Thymus (tissue), 11 donors: ENCODE data around the gene RETREG3. TPM values are rescaled to one million over a fixed set of nuclear protein-coding genes. Genes with fewer than 3 reads are reported as not detected.
"Not testable (repeated sequence)": the region's sequence is repeated elsewhere in the genome, so short reads cannot be mapped to it uniquely, and the experiment has no call there.

Experiments used
- DNase-seq, 9 donors: peaks; one replicate each; pipeline ENCODE4 v3.0.0-alpha.2; 2013; ENCODE audit warnings: low spot score in 9 of 9, low read depth in 6 of 9, missing footprints in 1 of 9
- H3K27ac ChIP-seq, 2 donors: one replicate each; pipeline ENCODE4 v1.5.1; 2013; ENCODE audit warnings: control low read depth in 1 of 2, low read depth in 1 of 2, low read length in 1 of 2, mild to moderate bottlenecking in 1 of 2, moderate library complexity in 1 of 2
- H3K27me3 ChIP-seq, 2 donors: one replicate each; pipeline ENCODE4 v1.5.1; 2013; ENCODE audit warnings: low read length in 1 of 2; ENCODE audit not compliant: control insufficient read depth in 2 of 2, insufficient read depth in 1 of 2
- H3K36me3 ChIP-seq, 2 donors: one replicate each; pipeline ENCODE4 v1.5.1; 2013; ENCODE audit warnings: low read length in 1 of 2, mild to moderate bottlenecking in 1 of 2, moderate library complexity in 1 of 2; ENCODE audit not compliant: control insufficient read depth in 2 of 2, insufficient read depth in 2 of 2
- H3K4me1 ChIP-seq, 2 donors: one replicate each; pipeline ENCODE4 v1.5.1; 2013; ENCODE audit warnings: low read length in 2 of 2; ENCODE audit not compliant: control insufficient read depth in 2 of 2, insufficient read depth in 2 of 2
- H3K4me3 ChIP-seq, 2 donors: one replicate each; pipeline ENCODE4 v1.5.1; 2013; ENCODE audit warnings: low read length in 2 of 2, control low read depth in 1 of 2, mild to moderate bottlenecking in 1 of 2
- H3K9me3 ChIP-seq, 2 donors: one replicate each; pipeline ENCODE4 v1.5.1; 2013; ENCODE audit warnings: low read length in 1 of 2, mild to moderate bottlenecking in 1 of 2; ENCODE audit not compliant: control insufficient read depth in 2 of 2, insufficient read depth in 1 of 2
- WGBS: extraction: QIAGEN DNeasy Blood & Tissue Kit; methylation state at CpG from one replicate; pipeline ENCODE4 v1.1.7; 2013; 5-methylcytosine and 5-hydroxymethylcytosine counted together
- polyA plus RNA-seq: library from polyadenylated mRNA; stranded (reverse); fragments of 200-250 nt; gene quantifications from one replicate; pipeline ENCODE4 v1.2.3, GENCODE V29; 2013
- total RNA-seq: library from RNA; stranded (reverse); fragments of 120-200 nt; gene quantifications from one replicate; pipeline ENCODE4 v1.2.4, GENCODE V29; 2013
- donor health status: healthy.

Gene RETREG3
- total and polyA plus RNA-seq, 2 donors = 33.7 to 40.0 TPM

DNA sequence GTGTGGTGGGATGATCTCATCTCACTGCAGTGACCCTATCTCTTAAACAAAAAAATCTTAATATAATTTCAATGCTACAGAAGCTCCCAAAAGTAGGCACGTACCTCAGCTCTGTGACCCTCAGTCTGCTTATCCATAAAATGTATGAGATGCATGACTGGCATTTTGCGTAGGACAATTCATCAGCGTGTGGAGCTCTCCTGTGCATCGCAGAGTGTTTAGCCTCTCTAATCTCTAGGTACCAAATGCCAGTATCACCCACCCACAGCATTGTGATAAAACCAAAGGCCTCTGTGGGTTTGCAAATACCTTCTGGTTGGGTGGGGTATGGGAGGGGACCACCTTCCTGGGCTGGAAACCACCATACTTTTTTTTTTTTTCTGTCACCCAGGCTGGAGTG lies 30.9 kb upstream of the RETREG3 start:
- Histone ChIP-seq H3K36me3 (no peaks in the 10 kb centered on the region), H3K9me3 (no peaks in the 10 kb centered on the region), H3K4me1 (peaks cover 0 to 4% of the 10 kb centered on the region in 2 donors), H3K27ac (no peak overlapping the region), H3K4me3 (no peak overlapping the region), H3K27me3 (no peaks in the 10 kb centered on the region)
- WGBS = 97% methylated on average over 4 of the region's 4 CpGs
- DNase-seq = no peak

DNA sequence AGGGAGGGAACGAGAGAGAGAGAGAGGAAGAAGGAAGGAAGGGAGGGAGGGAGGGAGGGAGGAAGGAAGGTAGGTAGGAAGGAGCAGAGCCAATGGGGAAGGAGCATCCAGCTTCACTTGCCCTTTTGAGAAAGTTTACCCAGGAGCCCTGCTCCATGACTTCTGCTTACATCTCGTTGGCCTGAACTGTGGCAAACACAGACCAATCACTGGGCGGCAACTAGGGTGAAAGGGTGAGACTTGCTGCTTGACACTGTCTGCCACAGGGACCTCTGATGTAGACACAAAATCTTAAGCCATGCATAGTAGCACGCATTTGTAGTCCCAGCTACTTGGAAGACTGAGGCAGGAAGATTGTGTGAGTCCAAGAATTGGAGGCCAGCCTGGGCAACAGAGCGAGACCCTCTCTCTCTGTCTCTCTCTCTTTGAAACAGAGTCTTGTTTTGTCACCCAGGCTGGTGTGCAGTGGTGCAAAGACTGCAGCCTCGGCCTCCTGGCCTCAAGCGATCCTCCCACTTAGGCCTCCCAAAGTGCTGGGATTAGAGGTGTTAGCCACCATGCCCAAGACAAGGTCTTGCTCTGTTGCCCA lies 30.4 kb upstream of the RETREG3 start:
- peaks cover 0 to 4% of the 10 kb centered on the region in 2 donors for H3K4me1 ChIP-seq
- H3K27ac ChIP-seq = no peak overlapping the region
- WGBS = 90% methylated on average over 6 of the region's 7 CpGs
- H3K4me3 ChIP-seq = no peak overlapping the region
- H3K27me3 ChIP-seq = no peaks in the 10 kb centered on the region
- H3K9me3 ChIP-seq = no peaks in the 10 kb centered on the region
- no peak for DNase-seq
- no peaks in the 10 kb centered on the region for H3K36me3 ChIP-seq

DNA sequence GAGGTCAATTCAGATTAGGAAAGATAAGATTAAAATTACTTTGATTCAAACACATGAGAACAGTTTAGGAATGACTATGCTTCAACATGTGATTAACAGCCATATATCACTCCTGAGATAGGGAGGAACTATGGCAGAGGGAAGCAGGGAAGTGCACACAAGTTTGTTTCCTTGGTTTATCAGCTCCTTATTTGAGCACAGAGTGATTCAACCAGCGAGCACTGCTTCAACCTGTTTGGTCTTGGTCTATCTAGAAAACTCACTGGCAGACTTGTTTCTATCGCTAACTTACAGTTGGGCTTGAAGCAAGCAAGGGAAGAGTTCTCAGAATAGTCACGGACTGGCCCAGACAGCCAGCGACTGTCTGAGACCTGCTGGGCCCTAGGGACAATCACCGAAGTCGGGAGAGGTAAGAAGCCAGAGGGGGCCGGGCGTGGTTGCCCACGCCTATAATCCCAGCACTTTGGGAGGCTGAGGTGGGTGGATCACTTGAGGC lies 23.8 kb upstream of the RETREG3 start:
- Histone ChIP-seq H3K36me3 (no peaks in the 10 kb centered on the region), H3K9me3 (no peaks in the 10 kb centered on the region), H3K27ac (no peak overlapping the region), H3K4me1 (no peaks in the 10 kb centered on the region), H3K27me3 (no peaks in the 10 kb centered on the region), H3K4me3 (no peak overlapping the region)
- DNase-seq = no peak
- 92% methylated on average over 9 of the region's 9 CpGs for WGBS

DNA sequence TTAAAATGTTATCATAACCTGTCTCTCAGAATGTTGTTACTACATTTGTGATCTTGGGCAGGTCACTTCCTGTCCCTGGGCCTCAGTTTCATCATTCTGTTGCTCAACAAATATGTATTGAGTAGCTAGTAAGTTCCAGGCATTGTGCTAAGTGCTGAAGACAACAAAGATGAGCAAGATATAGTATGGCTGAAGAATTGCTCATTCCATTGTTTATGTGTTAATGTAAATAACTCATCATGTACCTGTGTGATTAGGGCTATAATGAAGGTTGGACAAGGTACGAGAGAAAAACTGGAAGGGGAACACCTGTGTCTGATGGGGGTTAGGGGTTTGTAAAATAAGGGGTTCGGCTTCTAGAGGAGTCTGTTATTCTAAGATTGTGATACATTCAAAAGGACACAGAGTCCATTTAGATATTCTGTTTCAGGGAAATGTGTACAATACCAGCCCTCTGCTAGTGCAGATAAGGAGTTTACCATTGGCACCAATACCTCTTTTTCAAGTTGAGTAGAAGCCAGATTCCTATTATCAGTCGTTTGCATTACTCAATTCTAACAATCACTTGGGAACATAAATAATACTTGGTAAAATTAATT lies 20.3 kb upstream of the RETREG3 start:
- 91% methylated on average over 3 of the region's 3 CpGs for WGBS
- Histone ChIP-seq H3K36me3 (no peaks in the 10 kb centered on the region), H3K4me3 (no peak overlapping the region), H3K9me3 (no peaks in the 10 kb centered on the region), H3K4me1 (no peaks in the 10 kb centered on the region), H3K27ac (no peak overlapping the region), H3K27me3 (no peaks in the 10 kb centered on the region)
- no peak for DNase-seq

DNA sequence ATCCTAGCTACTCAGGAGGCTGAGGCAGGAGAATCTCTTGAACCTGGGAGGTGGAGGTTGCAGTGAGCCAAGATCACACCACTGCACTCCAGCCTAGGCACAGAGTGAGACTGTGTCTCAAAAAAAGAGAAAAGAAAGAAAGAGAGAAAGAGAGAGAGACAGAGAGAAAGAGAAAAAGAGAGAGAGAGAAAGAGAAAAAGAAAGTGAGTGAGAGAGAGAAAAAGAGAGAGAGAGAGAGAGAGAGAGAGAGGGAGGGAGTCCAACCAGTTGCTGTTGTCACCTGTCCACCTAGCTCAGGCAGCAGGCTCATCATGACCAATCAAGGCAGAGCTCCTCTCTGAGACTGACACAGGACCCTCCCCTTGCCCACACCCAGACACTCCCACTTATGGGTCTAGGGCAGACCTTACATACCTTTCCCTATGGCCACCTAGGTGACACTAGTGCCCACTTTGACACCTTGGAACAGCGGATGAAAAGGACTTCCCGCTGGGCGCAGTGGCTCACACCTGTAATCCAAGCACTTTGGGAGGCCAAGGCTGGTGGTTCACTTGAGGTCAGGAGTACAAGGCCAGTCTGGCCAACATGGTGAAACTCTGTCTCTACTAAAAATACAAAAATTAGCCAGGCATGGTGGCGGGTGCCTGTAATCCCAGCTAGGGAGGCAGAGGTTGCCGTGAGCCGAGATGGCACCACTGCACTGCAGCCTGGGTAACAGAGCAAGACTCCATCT lies 18.0 kb upstream of the RETREG3 start:
- not testable (repeated sequence) for H3K27me3 ChIP-seq, H3K4me1 ChIP-seq, H3K27ac ChIP-seq, DNase-seq, H3K4me3 ChIP-seq, H3K9me3 ChIP-seq, H3K36me3 ChIP-seq
- over 99% methylated on average over 6 of the region's 6 CpGs for WGBS

DNA sequence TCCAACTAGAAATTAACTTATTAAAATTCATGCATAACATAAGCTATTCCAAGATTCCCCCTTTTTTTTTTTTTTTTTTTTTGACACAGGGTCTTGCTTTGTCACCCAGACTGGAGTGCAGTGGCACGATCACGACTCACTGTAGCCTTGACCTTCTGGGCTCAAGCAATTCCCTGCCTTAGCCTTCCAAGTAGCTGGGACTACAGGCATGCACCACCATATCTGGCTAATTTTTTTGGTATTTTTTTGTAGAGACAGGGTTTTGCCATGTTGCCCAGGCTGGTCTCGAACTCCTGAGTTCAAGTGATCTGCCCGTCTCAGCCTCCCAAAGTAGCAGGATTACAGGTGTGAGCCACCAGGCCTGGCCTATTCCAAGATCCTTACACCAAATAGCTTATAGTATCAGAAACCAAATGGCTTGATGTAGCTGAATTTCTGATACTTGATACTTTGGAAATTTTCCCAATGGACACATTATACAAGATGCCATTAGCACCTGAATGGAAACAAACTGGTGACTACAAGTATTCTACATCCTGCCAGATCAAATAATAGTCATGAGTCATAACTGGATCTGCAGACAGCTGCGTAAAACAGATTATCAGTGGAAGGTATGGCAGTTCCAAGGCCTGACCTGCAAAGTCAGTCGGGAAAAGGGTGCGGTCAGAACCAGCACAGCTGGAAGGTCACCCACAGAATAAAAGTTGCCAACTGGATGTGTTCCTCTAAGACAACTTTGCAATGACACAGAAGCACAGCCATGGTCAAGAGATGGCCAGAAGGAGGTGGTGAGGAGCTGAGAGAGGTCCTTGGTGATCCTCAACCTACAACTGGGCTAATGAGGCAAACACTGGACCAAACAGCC lies 14.8 kb upstream of the RETREG3 start:
- DNase-seq = peak in 1 of 9 donors; percentile 4
- Histone ChIP-seq H3K4me1 (peaks cover 0 to 2% of the 10 kb centered on the region in 2 donors), H3K27ac (peak overlapping the region in 1 of 2 donors; percentile 45), H3K27me3 (no peaks in the 10 kb centered on the region), H3K36me3 (no peaks in the 10 kb centered on the region), H3K4me3 (no peak overlapping the region), H3K9me3 (no peaks in the 10 kb centered on the region)
- WGBS = 96% methylated on average over 7 of the region's 7 CpGs

DNA sequence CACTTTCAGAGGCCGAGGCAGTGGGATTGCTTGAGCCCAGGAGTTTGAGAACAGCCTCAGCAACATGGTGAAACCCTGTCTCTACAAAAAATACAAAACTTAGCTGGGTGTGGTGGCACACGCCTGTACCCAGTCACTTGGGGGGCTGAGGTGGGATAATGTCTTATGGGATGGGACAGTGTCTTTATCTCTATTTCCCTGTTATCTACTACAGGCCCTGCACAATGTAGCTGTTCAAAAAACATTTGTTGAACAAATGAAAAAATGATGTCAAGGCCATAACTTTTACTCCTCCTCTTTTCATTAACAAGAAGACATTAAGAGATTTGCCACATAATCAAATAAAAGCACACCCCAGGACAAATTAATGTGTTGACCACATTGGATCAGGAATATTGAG lies 14.1 kb upstream of the RETREG3 start:
- over 99% methylated on average over 2 of the region's 2 CpGs for WGBS
- Histone ChIP-seq H3K27me3 (no peaks in the 10 kb centered on the region), H3K4me1 (peaks cover 7 to 9% of the 10 kb centered on the region in 2 donors), H3K27ac (no peak overlapping the region), H3K9me3 (no peaks in the 10 kb centered on the region), H3K4me3 (no peak overlapping the region), H3K36me3 (no peaks in the 10 kb centered on the region)
- no peak for DNase-seq

DNA sequence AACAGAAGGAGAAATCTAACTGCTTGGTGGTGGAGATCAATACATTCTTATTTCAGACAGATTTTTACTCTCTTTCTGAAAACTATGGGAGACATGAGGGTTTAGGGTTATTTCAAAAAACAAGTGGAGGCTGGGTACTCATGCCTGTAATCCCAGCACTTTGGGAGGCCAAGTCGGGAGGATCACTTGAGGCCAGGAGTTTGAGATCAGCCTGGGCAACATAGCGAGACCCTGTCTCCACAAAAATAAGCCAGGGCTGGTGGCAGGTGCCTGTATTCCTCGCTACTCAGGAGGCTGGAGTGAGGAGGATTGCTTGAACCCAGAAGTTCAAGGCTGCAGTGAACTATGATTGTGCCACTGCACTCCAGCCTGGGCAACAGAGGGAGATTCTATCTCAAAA lies 12.8 kb upstream of the RETREG3 start:
- not testable (repeated sequence) for H3K9me3 ChIP-seq, H3K27ac ChIP-seq, H3K36me3 ChIP-seq, H3K27me3 ChIP-seq, DNase-seq, H3K4me3 ChIP-seq
- peaks cover 14 to 20% of the 10 kb centered on the region in 2 donors for H3K4me1 ChIP-seq
- WGBS = 96% methylated on average over 3 of the region's 3 CpGs
